Stimulated activated naive CD4-positive, alpha-beta T cell treated with Interleukin-2 at 50 U/mL for 16 hours (primary cell): Measurements from ENCODE around the gene PLXND1.

Experiments
- DNase-seq: peaks from one replicate; lab custom pipeline; 2025; lab: John Stamatoyannopoulos, UW

The PLXND1 gene

DNA sequence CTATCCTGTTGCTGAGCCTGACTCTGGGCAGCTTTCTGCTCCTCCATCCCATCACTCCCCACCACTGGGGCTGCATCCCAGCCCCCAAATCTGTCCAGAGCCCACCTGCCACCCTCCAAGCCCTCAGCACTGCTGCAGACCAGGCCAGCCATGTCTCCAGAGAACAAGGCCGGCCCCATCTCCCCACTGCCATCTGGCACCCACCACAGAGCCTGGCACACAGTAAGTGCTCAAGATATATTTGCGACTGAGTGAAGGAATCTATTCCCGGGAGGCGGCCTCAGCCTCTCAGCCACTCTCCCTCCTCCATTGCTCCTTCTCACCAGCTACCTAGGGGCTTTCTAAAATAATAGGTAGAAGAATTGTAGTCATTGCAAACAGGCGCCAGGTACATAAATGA, 4.8 kb downstream of the PLXND1 start:
- DNase-seq, result no peak

- DNase-seq, result no peak
Measured at GRCh38 chr3:129600348-129600747, 6.1 kb downstream of the PLXND1 start.

- no peak for DNase-seq
Measured at GRCh38 chr3:129599607-129600006, 6.9 kb downstream of the PLXND1 start.

DNA sequence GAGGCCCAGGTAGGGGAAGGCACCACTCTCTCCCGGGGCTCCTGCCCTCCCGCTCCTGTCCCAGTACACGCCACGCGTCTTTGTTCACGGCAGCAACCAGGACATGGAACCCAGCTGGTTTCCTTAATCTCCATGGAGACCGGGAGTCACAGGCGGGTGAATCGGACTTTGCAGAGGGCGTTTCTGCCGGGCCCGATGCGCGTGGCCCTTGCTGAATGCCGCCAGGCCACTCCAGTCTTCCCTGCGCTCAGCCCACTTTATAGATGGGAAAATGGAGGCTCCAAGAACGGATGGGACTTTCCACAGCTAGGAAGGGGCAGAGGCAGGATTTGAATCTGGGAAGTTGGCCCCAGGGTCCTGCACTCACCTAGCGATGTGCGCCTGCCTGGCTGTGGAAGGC, 7.4 kb downstream of the PLXND1 start:
- DNase-seq, result no peak

- no peak for DNase-seq
Measured at GRCh38 chr3:129598484-129598883, 8.0 kb downstream of the PLXND1 start.

GRCh38 chr3:129598000-129598381, 8.5 kb downstream of the PLXND1 start:
- DNase-seq, result no peak

DNA sequence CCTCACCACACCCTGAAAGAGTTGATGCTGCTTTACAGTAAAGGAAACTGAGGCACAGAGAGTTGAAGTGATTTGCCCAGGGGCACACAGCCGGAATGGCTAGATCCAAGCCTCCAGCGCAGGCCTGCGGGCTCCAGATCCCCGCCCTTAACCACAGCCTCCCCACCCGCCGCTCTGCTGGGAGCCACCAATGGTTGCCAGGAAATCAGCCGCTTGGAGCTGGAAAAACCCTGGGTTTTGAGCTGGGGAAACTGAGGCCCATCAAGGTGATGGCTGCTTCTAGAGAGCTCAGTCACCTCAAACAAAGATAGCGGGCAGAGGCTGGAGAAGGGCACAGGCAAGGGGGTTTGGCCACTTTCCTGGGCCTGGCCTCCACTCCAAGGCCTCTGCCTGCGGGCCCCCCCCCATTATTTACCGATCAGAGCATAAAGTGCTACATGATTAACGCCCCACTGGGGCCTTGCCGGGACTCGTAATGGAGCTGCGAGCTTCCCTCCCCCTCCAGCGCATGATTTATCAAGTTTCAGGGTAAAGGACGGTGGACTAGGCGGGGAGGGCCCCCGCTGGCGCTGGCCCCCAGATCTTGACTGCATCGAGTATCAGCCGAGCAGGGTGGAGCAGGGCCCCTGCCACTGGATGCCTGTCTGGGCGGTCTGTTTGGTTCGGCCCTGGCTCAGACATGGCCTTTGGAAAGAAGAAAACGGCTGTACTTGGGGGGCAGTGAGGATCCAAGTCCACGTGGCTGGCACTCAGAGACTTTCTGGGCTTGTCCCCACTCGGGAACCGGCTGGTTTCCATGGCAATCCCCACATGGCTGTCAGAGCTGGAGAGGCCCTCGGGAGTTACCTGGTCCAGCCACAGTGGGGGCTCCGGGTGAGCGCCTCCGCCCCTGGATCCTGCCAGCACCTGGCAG, 9.1 kb downstream of the PLXND1 start:
- DNase-seq, result no peak

GRCh38 chr3:129596194-129597086, 10.0 kb downstream of the PLXND1 start:
- no peak for DNase-seq

DNA sequence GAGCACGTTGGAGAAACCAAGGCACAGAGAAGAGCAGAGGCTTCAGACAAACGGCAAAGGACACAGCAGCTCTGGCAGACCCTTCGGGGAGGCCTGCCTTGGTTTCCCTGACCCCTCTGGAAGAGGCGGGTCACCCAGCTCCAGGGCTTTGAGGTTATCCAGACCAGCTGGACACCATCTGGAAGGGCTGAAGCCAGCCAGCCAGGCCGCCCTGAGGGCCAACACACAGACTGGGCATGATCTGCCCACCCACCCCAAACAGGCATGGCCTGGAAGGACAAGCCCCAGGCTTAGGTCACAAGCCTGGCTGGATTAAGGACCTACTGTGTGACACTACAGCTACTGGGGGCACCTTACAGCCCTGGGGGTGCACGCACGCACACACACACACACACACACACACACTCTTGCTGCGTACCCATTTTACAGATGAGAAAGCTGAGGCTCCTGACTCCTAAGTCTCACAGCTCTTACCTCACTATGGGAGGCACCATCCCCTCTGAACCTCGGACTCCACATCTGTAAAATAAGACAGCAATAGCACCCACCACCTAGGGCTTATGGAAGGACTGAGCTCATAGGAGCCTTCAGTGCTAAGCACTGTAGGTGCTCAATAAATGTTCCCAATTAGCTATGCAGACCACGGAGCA, 10.8 kb downstream of the PLXND1 start:
- no peak for DNase-seq

DNA sequence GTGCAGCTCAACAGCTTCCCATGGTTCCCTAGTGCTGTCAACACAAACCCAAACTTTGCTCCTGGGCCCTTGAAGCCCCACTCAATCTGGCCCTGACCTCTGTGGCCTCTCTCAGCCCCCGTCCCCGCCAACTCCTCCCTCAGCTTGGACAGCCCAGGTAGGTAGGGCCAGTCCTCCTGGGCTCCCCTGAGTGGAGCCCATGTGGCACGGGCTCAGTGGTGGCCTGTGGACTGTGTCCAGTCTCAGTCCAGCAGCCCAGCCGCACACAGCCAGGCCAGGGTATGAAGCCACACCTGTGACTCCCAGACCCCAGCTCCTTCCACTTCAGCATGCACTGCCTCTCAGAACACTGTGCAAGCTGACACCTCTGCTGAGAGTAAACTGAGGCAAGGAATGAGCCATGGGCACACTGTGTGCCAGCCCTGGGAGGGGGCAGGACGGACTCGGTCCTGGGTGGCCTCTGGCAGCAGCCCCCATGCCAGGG, 11.5 kb downstream of the PLXND1 start:
- DNase-seq, result no peak

DNA sequence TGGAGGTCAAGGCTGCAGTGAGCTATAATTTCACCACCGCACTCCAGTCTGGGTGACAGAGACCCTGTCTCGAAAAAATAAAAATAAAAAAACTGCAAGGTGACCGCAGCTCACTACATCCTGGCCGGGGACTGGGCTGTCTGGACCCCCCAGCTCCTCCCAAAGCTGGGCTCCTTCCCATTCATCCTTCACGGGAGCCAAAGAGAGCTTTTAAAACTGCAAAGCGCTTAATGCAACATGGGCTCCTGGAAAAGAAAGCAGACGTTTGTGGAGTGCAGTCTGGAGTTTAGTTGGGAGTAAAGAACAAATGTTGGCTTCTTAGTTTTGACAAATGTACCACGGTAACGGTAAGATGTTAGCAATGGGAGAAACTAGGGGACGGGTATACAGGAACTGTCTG, 12.1 kb downstream of the PLXND1 start:
- DNase-seq, result no peak

DNA sequence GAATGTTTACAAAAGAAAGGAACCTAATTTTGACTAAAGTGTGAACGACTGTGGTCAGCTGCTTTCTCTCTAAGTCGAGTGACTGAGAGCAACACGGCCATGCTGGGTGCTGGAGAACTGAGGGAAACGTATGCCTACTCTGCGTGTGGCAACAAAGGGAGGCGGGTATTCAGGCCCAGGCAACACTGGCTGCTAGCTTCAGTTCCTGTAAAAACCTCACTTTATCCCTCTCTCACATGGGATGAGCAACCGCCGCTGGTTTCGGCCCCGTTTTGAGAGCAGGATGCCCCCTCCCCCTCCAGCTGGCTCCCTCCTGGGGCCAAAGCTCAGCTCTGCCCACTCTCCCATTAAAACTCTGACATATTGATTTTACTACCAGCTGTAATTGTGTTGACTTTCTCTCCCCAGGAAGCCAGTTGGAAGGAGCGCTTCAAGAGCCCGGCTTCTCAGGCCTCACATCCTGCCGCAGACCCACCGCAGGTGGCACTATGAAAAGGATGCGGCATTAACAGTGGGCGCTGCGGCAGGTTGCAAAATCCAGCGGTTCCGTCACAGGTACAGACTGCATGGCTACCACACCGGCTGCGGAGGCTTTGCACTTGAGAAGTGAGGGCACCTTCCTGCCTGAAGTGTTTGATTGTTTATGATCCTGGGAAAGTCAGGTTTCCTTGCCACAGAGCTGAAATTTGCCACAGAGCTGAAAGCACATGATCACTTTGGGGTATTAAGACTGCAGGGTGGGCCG, 12.7 kb downstream of the PLXND1 start:
- DNase-seq, result peak; percentile 51

GRCh38 chr3:129593230-129593594, 13.3 kb downstream of the PLXND1 start:
- DNase-seq, result no peak

DNA sequence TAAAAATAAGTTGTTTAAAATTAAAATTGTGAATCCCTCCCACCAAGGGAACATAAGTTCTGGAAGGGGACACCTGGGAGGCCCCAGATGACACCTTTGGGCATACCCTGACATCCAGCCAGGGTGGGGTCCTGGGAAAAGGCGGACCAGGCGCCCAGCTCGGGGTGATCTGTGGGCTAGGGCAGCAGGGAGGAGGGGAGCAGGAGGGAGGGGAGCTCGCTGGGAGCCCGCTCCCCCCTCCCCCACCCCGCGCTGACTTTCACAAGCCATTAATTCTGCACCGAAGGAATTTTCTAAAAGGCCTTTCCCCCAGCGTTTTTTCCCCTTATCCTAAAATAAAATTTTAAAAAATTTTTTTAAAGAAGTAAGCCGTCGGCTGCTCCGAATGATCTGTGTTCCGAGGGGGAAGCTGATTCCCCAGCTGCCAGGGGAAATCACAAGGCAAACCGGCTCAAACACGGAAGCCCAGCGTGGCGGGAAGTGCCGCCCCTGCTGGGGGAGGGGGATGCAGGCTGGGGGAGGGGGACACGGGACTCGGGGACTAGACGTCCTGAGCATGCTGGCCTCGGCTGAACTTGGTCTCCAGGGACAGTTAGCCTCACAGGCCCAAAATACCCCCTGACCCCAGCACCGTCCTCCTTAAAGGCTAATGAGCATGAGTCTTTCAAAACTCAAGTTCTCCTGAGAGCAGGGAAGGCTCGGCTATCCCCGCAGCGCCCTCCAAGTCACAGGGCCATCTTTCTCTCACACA, 13.9 kb downstream of the PLXND1 start:
- no peak for DNase-seq

GRCh38 chr3:129591932-129592331, 14.5 kb downstream of the PLXND1 start:
- DNase-seq, result no peak

- no peak for DNase-seq
Measured at GRCh38 chr3:129590215-129590614, 16.3 kb downstream of the PLXND1 start.

GRCh38 chr3:129587566-129588210, 18.8 kb downstream of the PLXND1 start:
- no peak for DNase-seq

DNA sequence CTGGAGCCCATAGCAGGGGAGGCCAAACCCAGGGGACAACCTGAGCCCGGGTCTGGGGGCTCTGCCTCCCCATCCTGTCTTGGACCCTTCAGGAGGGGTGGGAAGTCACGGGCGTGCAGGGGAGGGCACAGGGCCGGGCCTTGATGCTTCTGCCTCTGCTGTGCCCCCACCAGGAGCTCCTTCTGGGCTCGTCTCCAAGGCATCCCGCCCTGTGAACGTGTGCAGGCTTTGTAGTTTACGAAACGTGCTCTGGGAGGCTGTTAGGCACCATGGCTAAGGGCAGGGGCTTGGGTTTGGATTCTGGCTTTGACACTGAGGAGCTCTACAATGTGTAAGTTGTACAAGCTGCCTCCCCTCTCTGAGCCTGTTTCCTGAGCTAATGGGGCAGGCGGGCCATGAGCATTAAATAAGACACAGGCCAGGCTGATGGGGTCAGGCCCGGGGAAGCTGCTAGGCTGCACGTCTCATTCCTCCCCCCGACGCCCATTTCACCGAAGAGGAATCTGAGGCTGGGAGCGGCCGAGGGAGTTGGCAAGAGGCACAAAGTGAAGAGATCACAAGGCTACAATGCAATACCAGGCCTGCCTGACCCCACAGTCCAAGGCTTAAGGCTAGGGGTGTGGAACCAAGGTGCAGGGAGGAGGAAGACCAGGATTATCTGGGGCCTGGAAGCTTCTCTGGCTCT, 19.6 kb downstream of the PLXND1 start:
- no peak for DNase-seq

DNA sequence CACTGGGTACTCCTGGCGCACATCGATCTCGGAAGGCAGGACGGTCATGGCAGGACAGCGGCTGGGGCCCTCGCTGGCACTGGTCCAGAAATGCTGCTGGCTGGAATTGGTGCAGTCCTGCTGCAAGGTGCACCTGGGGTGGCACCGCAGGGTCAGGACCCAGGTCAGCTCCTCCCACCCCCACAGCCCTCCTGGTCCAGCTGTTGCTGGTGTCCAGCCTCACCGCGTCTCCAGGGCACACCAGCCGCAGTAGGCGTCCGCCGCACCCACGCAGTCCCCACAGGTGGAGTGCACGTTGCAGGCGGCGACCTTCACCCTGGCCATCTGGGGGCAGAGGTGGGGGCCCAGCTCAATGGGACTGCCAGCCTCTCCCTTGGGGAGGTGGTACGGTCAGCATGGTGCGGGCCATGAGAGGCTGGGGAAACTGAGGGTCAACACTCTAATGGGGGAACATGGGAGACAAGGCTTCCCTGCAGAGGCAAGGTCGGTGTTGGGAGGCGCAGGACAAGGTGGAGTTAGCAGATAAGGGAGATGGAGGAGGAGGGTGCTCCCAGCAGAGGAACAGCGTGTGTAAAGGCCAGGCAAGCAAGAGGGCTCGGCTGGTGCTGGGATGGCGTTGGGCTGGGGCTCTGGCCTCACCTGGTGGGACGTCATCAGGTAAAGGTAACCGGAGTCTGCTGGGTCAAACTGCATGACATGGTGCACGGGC, 20.4 kb downstream of the PLXND1 start:
- DNase-seq, result no peak
